Measurements from ENCODE around the gene TMEM165.

TMEM165 gene

GRCh38 chr4:55431710-55432336 lies 36.1 kb downstream of the TMEM165 start:
- no peak for DNase-seq (ENCODE audit: extremely low read depth, low read depth)
- TF ChIP-seq, protein P1, sequence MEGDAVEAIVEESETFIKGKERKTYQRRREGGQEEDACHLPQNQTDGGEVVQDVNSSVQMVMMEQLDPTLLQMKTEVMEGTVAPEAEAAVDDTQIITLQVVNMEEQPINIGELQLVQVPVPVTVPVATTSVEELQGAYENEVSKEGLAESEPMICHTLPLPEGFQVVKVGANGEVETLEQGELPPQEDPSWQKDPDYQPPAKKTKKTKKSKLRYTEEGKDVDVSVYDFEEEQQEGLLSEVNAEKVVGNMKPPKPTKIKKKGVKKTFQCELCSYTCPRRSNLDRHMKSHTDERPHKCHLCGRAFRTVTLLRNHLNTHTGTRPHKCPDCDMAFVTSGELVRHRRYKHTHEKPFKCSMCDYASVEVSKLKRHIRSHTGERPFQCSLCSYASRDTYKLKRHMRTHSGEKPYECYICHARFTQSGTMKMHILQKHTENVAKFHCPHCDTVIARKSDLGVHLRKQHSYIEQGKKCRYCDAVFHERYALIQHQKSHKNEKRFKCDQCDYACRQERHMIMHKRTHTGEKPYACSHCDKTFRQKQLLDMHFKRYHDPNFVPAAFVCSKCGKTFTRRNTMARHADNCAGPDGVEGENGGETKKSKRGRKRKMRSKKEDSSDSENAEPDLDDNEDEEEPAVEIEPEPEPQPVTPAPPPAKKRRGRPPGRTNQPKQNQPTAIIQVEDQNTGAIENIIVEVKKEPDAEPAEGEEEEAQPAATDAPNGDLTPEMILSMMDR (IDR thresholded peaks at IDR 0.05; ENCODE audit: low read depth, low read length): no peak

- TF ChIP-seq, protein P1 (IDR thresholded peaks at IDR 0.05; ENCODE audit: low read depth, low read length): peak; percentile 29
- DNase-seq (ENCODE audit: extremely low read depth, low read depth): no peak
Measured at GRCh38 chr4:55435141-55435841, 39.5 kb downstream of the TMEM165 start.

DNA sequence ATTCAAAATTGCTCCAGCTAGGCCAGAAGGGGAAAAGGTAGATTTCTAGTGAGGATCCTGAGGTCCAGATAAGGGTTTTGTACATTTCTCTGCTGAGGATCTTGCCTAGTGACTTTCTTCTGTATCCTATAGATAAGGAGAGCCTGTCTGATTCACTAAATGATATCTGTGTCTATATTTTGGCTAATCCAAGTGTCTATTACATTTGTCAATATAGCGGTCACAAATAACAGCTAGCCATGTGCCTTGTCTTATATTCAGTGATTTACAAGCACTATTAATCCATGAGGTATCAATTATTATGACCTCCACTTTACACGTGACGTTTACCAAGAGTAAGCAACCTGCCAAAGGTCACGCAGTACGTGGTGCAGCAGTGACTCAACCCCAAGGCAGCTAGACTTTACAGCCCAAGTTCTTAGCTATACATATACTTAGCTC lies 41.6 kb downstream of the TMEM165 start:
- TF ChIP-seq, protein P1 (IDR thresholded peaks at IDR 0.05; ENCODE audit: low read depth, low read length): no peak
- DNase-seq (ENCODE audit: extremely low read depth, low read depth): no peak

GRCh38 chr4:55437823-55438222 lies 42.1 kb downstream of the TMEM165 start:
- DNase-seq (ENCODE audit: extremely low read depth, low read depth): no peak
- TF ChIP-seq, protein P1 (IDR thresholded peaks at IDR 0.05; ENCODE audit: low read depth, low read length): no peak

DNA sequence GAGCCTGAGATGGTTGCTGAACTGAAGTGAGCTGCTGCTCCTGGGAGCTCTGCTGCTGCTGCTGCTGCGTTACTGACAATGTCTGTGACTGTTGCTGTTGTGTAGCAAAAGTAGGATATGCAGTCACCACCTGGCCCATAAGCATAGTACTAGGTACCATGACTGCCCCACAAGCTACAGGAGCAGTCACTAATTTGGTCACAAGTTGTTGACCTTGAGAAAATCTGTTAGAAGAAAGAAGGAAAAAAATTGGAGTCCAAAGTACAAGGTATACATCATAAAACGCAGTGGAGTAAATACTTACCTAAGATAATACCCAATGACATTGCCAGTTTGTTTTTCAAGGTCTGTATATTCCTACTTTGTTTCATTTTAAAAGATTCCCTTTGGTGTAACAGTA lies 42.6 kb downstream of the TMEM165 start:
- DNase-seq (ENCODE audit: extremely low read depth, low read depth): no peak
- TF ChIP-seq, protein P1 (IDR thresholded peaks at IDR 0.05; ENCODE audit: low read depth, low read length): no peak

DNA sequence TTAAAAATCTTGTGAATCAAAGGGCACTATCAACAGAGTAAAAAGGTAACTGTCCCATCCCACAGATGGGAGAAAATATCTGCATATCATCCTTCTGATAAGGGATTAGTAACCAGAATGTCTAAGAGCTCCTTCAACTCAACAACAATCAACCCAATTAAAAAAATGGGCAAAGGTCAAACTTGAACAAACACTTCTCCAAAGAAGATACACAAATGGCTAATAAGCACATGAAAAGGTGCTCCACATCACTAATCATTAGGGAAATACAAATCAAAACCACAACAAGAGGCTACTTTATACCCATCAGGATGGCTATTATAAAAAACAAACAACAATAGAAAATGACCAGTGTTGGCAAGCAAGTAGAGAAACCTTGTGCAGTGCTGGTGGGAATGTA lies 43.3 kb downstream of the TMEM165 start:
- TF ChIP-seq, protein P1 (IDR thresholded peaks at IDR 0.05; ENCODE audit: low read depth, low read length): no peak
- no peak for DNase-seq (ENCODE audit: extremely low read depth, low read depth)

GRCh38 chr4:55440786-55441185 lies 45.0 kb downstream of the TMEM165 start:
- no peak for DNase-seq (ENCODE audit: extremely low read depth, low read depth)
- TF ChIP-seq, protein P1 (IDR thresholded peaks at IDR 0.05; ENCODE audit: low read depth, low read length): no peak
